Neuronal stem cell (in vitro differentiated cells): ENCODE data around the gene CABP4.
A peak's percentile ranks its signal among the peaks of the same experiment; 100 is the strongest.
"Not testable (repeated sequence)": the region's sequence is repeated elsewhere in the genome, so short reads cannot be mapped to it uniquely, and the experiment has no call there.

Source experiments
- DNase-seq: peaks from one replicate; pipeline ENCODE4 v3.0.0-alpha.2; 2013; ENCODE audit warnings: low spot score
- H2AFZ ChIP-seq: one replicate; pipeline ENCODE4 v1.6.1; 2013; ENCODE audit warnings: mild to moderate bottlenecking, low read length, inconsistent platforms
- H2AK5ac ChIP-seq: 2 replicates; pipeline ENCODE4 v1.6.1; 2013; ENCODE audit warnings: low read depth, mild to moderate bottlenecking, inconsistent platforms, low read length, moderate library complexity, mixed read lengths
- H2BK120ac ChIP-seq: 2 replicates; pipeline ENCODE4 v1.6.1; 2013; ENCODE audit warnings: low read depth, mild to moderate bottlenecking, inconsistent platforms, low read length, moderate library complexity, mixed read lengths
- H2BK12ac ChIP-seq: one replicate; pipeline ENCODE4 v1.6.1; 2013; ENCODE audit warnings: low read length, inconsistent platforms
- H2BK15ac ChIP-seq: 2 replicates; pipeline ENCODE4 v1.6.1; 2013; ENCODE audit warnings: mild to moderate bottlenecking, low read length, inconsistent platforms, mixed read lengths
- H2BK5ac ChIP-seq: one replicate; pipeline ENCODE4 v1.6.1; 2013; ENCODE audit warnings: inconsistent platforms, mild to moderate bottlenecking, low read length, moderate library complexity
- H3K14ac ChIP-seq: one replicate; pipeline ENCODE4 v1.6.1; 2013; ENCODE audit warnings: low read length, inconsistent platforms
- H3K18ac ChIP-seq: 2 replicates; pipeline ENCODE4 v1.6.1; 2013; ENCODE audit warnings: low read length, inconsistent platforms
- H3K23ac ChIP-seq: 2 replicates; pipeline ENCODE4 v1.6.1; 2013; ENCODE audit warnings: low read depth, mild to moderate bottlenecking, mixed read lengths, low read length, inconsistent platforms; ENCODE audit not compliant: poor library complexity
- H3K27ac ChIP-seq: replicated peaks from 3 replicates; pipeline ENCODE4 v1.5.1; 2013; ENCODE audit warnings: low read length, inconsistent platforms
- H3K27me3 ChIP-seq, 3 experiments: 2 replicates each; pipeline ENCODE4 v1.6.1; 2013; ENCODE audit warnings: low read length in 3 of 3, mild to moderate bottlenecking in 2 of 3, inconsistent platforms in 1 of 3, low read depth in 1 of 3, mixed read lengths in 1 of 3, moderate library complexity in 1 of 3; ENCODE audit not compliant: control insufficient read depth in 3 of 3, insufficient read depth in 3 of 3
- H3K36me3 ChIP-seq, 2 donors: replicated peaks in 1 of 2; 2 replicates each; pipeline ENCODE4 v1.6.1; 2013; ENCODE audit warnings: low read length in 2 of 2; ENCODE audit not compliant: control insufficient read depth in 2 of 2, insufficient read depth in 2 of 2
- H3K4ac ChIP-seq: 2 replicates; pipeline ENCODE4 v1.6.1; 2013; ENCODE audit warnings: inconsistent platforms, mild to moderate bottlenecking, low read length, moderate library complexity
- H3K4me1 ChIP-seq, 2 donors: 1 replicate in 1 of 2; 2 replicates in 1 of 2; pipeline ENCODE4 v1.6.1; 2013; ENCODE audit warnings: low read length in 2 of 2, low read depth in 1 of 2; ENCODE audit not compliant: control insufficient read depth in 2 of 2, insufficient read depth in 1 of 2
- H3K4me2 ChIP-seq: one replicate; pipeline ENCODE4 v1.6.1; 2013; ENCODE audit warnings: mild to moderate bottlenecking, low read length, inconsistent platforms; ENCODE audit not compliant: insufficient read depth, poor library complexity, severe bottlenecking
- H3K4me3 ChIP-seq, 2 donors: 2 replicates each; pipeline ENCODE4 v1.5.1; 2013; ENCODE audit warnings: low read length in 2 of 2, mild to moderate bottlenecking in 2 of 2, inconsistent platforms in 1 of 2, moderate library complexity in 1 of 2
- H3K79me1 ChIP-seq: one replicate; pipeline ENCODE4 v1.6.1; 2013; ENCODE audit warnings: low read depth, mild to moderate bottlenecking, inconsistent platforms, low read length, moderate library complexity
- H3K9ac ChIP-seq: one replicate; pipeline ENCODE4 v1.6.1; 2013; ENCODE audit warnings: mild to moderate bottlenecking, low read depth, low read length, inconsistent platforms; ENCODE audit not compliant: poor library complexity
- H3K9me3 ChIP-seq, 2 donors: replicated peaks in 1 of 2; 2 replicates each; pipeline versions ENCODE3 to v1.6.1; 2013; ENCODE audit warnings: low read length in 2 of 2, mild to moderate bottlenecking in 2 of 2, inconsistent platforms in 1 of 2, low read depth in 1 of 2, mixed read lengths in 1 of 2, moderate library complexity in 1 of 2; ENCODE audit not compliant: control insufficient read depth in 2 of 2, insufficient read depth in 1 of 2
- H4K8ac ChIP-seq: one replicate; pipeline ENCODE4 v1.6.1; 2013; ENCODE audit warnings: low read depth, mild to moderate bottlenecking, inconsistent platforms, low read length, moderate library complexity
- H4K91ac ChIP-seq: one replicate; pipeline ENCODE4 v1.6.1; 2013; ENCODE audit warnings: low read length, low read depth, mild to moderate bottlenecking, inconsistent platforms; ENCODE audit not compliant: poor library complexity
- WGBS, 2 donors: extraction: QIAGEN DNeasy Blood & Tissue Kit; methylation state at CpG; one replicate each; pipeline ENCODE4 v1.1.7; 2013; ENCODE audit warnings: missing lambda C conversion rate in 2 of 2, mixed read lengths in 1 of 2; ENCODE audit not compliant: insufficient read length in 2 of 2, insufficient replicate concordance in 1 of 2; ENCODE audit errors: extremely low coverage in 2 of 2; 5-methylcytosine and 5-hydroxymethylcytosine counted together

Gene CABP4

DNA sequence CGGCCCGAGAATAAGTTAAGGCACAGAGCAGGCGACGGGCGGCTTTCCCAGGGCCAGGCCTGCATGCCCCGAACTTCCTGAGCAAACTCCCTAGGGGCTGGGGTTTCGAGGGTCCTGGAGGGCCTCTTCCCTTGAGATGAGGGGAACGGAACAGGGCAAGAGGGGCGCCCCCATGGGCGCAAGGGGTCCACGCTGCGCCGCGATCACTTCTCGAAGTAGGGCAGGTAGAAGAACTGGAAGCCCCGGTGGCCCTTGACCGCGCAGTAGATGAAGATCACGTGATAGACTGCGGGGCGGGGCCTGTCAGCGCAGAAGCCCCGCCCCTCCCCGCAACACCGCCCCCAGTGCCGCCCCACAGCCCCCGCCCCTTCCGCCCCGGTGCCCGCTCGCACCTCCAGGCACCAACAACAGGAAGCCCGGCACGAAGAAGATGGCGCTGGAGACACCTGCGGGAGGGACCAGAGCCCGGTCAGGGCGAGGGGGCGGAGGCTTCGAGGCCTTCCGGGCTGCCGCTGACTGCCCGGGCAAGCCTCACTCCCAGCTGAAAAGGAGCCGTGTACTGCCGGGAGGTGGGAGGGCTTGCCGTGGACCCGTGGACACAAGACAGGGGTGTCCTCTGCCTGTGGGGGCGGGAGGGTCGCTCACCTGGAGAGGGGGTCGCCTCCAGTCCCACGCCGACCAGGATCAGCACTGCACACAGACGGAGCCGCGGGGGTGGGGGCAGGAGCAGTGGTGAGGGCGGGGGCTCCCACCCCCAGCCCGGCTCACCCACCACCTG is 9.4 kb downstream of the CABP4 start:
- Histone ChIP-seq H3K23ac (peak overlapping the region; percentile 60), H4K91ac (peak overlapping the region; percentile 87), H3K14ac (peak overlapping the region; percentile 56), H3K4me3 (peak overlapping the region; percentile 58 to 93), H2AFZ (peak overlapping the region; percentile 83), H3K9me3 (peaks cover 0 to 1% of the 10 kb centered on the region in 2 donors), H2BK120ac (no peak overlapping the region), H3K4ac (peak overlapping the region; percentile 85), H3K27ac (peak overlapping the region; percentile 61), H3K9ac (peak overlapping the region; percentile 99), H2BK5ac (peak overlapping the region; percentile 91), H2BK15ac (peak overlapping the region; percentile 19), H2AK5ac (peak overlapping the region; percentile 97), H2BK12ac (no peak overlapping the region), H4K8ac (peak overlapping the region; percentile 99), H3K36me3 (peaks cover 0 to 11% of the 10 kb centered on the region in 2 donors), H3K4me1 (peaks cover 11 to 15% of the 10 kb centered on the region in 2 donors), H3K27me3 (no peaks in the 10 kb centered on the region), H3K4me2 (peak overlapping the region; percentile 90), H3K79me1 (peaks cover 5% of the 10 kb centered on the region), H3K18ac (peak overlapping the region; percentile 96)
- peak; percentile 70 for DNase-seq
- no CpG with 5 or more reads among the region's 56 CpGs for WGBS, 2 donors

DNA sequence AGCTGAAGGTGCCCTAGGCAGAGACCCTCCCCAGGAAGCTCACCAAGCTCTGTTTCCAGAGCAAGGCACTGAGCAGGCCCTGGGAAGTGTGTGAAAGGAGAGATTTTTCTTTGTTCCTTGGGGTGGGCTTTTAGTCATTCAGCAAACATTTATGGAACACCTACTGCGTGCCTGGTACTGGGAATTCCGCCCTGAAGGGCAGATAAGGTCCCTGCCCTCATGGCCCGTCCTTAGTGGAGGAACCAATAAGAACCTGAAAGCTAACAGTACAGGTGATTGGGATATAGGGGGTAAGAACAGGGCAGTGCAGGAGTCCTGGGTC is 10.0 kb downstream of the CABP4 start:
- H4K8ac ChIP-seq, result no peak overlapping the region
- no peak overlapping the region for H2BK120ac ChIP-seq
- peak overlapping the region; percentile 19 for H2BK15ac ChIP-seq
- peaks cover 0 to 11% of the 10 kb centered on the region in 2 donors for H3K36me3 ChIP-seq
- no peak overlapping the region for H3K14ac ChIP-seq
- peak overlapping the region; percentile 61 for H3K27ac ChIP-seq
- WGBS, 2 donors, result no CpG with 5 or more reads among the region's 3 CpGs
- peak overlapping the region; percentile 85 for H3K4ac ChIP-seq
- H3K23ac ChIP-seq, result no peak overlapping the region
- no peak for DNase-seq
- H3K9me3 ChIP-seq, result peaks cover 0 to 1% of the 10 kb centered on the region in 2 donors
- H3K79me1 ChIP-seq, result peaks cover 5% of the 10 kb centered on the region
- H4K91ac ChIP-seq, result peak overlapping the region; percentile 87
- no peaks in the 10 kb centered on the region for H3K27me3 ChIP-seq
- H3K4me1 ChIP-seq, result peaks cover 11 to 15% of the 10 kb centered on the region in 2 donors
- peak overlapping the region; percentile 96 for H3K18ac ChIP-seq
- peak overlapping the region; percentile 91 for H2BK5ac ChIP-seq
- peak overlapping the region; percentile 83 for H2AFZ ChIP-seq
- peak overlapping the region; percentile 94 for H2AK5ac ChIP-seq
- peak overlapping the region; percentile 58 to 93 for H3K4me3 ChIP-seq
- H2BK12ac ChIP-seq, result no peak overlapping the region
- peak overlapping the region; percentile 99 for H3K9ac ChIP-seq
- peak overlapping the region; percentile 90 for H3K4me2 ChIP-seq

DNA sequence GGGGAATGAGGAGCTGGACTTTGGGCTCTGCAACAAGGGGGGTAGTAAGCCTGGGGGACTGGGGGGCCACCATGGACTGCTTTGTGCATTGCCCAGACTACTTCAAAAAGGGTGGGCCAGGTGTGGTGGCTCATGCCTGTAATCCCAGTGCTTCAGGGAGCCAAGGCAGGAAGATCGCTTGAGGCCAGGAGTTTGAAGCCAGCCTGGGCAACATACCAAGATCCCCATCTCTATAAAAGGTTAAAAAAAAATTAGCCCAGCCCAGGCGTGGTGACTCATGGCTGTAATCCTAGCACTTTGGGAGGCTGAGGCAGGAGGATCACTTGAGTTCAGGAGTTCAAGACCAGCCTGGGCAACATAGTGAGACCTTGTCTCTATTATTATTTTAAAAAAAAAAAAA is 10.4 kb downstream of the CABP4 start:
- H3K79me1 ChIP-seq, H3K9me3 ChIP-seq, H4K91ac ChIP-seq, H4K8ac ChIP-seq, H2BK120ac ChIP-seq, H3K14ac ChIP-seq, H3K27me3 ChIP-seq, H3K4ac ChIP-seq, H2AFZ ChIP-seq, H3K9ac ChIP-seq, H2BK5ac ChIP-seq, DNase-seq, H2BK12ac ChIP-seq, H2BK15ac ChIP-seq, H3K23ac ChIP-seq, H3K18ac ChIP-seq, H3K27ac ChIP-seq: not testable (repeated sequence)
- Histone ChIP-seq H2AK5ac (peak overlapping the region; percentile 94), H3K4me2 (peak overlapping the region; percentile 90), H3K4me3 (peak overlapping the region; percentile 58 to 93), H3K4me1 (peaks cover 11 to 15% of the 10 kb centered on the region in 2 donors), H3K36me3 (peaks cover 0 to 11% of the 10 kb centered on the region in 2 donors)
- WGBS, 2 donors, result no CpG with 5 or more reads among the region's 2 CpGs

DNA sequence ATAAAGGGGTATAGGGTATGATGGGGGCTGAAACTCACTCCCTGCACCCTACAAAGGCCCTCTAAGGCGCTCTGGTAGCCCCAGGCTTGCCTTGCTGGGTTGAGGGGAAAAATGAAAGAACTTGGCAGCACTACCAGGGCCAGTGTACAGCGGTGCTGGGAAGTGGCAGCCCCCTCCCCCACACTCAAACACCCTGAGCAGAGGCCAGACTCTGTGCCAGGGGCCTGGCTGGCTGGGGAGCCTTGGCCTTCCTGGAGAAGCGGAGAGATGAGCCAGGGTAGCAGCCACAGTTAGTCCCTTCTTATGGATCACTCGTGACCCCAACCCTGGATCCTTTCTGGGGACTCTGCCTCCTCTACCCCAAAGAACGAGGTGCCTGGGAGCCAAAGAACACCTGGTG is 11.2 kb downstream of the CABP4 start:
- H3K4me3 ChIP-seq, result no peak overlapping the region
- H2BK120ac ChIP-seq, result no peak overlapping the region
- no peak overlapping the region for H3K4ac ChIP-seq
- no peak overlapping the region for H2BK5ac ChIP-seq
- no peak overlapping the region for H2BK12ac ChIP-seq
- H3K9ac ChIP-seq, result no peak overlapping the region
- H3K79me1 ChIP-seq, result peaks cover 5% of the 10 kb centered on the region
- DNase-seq, result no peak
- peaks cover 11 to 15% of the 10 kb centered on the region in 2 donors for H3K4me1 ChIP-seq
- H2AK5ac ChIP-seq, result no peak overlapping the region
- no peaks in the 10 kb centered on the region for H3K27me3 ChIP-seq
- peaks cover 0 to 11% of the 10 kb centered on the region in 2 donors for H3K36me3 ChIP-seq
- no peak overlapping the region for H2BK15ac ChIP-seq
- H2AFZ ChIP-seq, result no peak overlapping the region
- H4K8ac ChIP-seq, result no peak overlapping the region
- H3K27ac ChIP-seq, result peak overlapping the region; percentile 20
- no peak overlapping the region for H4K91ac ChIP-seq
- H3K23ac ChIP-seq, result no peak overlapping the region
- no peak overlapping the region for H3K18ac ChIP-seq
- H3K4me2 ChIP-seq, result no peak overlapping the region
- H3K9me3 ChIP-seq, result peaks cover 0 to 1% of the 10 kb centered on the region in 2 donors
- WGBS, 2 donors, result no CpG with 5 or more reads among the region's 5 CpGs
- H3K14ac ChIP-seq, result no peak overlapping the region
